Measurements from ENCODE around the gene PIM2. TPM values are rescaled to one million over a fixed set of nuclear protein-coding genes. Genes with fewer than 3 reads are reported as not detected.
A peak's percentile ranks its signal among the peaks of the same experiment; 100 is the strongest.

The PIM2 gene
- total and polyA plus RNA-seq, 9 of the 15 experiments (the other 6 are each of a cell fraction or from before 2014, with no cell fraction given): 67.6 to 191 (median 108) TPM

GRCh38 chrX:48937054-48937907 is 18.5 kb upstream of the PIM2 start (continued):
- TF ChIP-seq, protein P1, sequence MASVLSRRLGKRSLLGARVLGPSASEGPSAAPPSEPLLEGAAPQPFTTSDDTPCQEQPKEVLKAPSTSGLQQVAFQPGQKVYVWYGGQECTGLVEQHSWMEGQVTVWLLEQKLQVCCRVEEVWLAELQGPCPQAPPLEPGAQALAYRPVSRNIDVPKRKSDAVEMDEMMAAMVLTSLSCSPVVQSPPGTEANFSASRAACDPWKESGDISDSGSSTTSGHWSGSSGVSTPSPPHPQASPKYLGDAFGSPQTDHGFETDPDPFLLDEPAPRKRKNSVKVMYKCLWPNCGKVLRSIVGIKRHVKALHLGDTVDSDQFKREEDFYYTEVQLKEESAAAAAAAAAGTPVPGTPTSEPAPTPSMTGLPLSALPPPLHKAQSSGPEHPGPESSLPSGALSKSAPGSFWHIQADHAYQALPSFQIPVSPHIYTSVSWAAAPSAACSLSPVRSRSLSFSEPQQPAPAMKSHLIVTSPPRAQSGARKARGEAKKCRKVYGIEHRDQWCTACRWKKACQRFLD (CRISPR knock-in tag; IDR thresholded peaks at IDR 0.05): peak; percentile 75
- TF ChIP-seq FOS (IDR thresholded peaks at IDR 0.05; ENCODE audit: extremely low read depth, insufficient read length): no peak
- no peak for TF ChIP-seq ZNF41 (CRISPR knock-in tag; conservative IDR thresholded peaks at IDR 0.05)
- TF ChIP-seq, protein P2, sequence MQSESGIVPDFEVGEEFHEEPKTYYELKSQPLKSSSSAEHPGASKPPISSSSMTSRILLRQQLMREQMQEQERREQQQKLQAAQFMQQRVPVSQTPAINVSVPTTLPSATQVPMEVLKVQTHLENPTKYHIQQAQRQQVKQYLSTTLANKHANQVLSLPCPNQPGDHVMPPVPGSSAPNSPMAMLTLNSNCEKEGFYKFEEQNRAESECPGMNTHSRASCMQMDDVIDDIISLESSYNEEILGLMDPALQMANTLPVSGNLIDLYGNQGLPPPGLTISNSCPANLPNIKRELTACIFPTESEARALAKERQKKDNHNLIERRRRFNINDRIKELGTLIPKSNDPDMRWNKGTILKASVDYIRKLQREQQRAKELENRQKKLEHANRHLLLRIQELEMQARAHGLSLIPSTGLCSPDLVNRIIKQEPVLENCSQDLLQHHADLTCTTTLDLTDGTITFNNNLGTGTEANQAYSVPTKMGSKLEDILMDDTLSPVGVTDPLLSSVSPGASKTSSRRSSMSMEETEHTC (IDR thresholded peaks at IDR 0.05): peak; percentile 94
- peak; percentile 71; the same call in 1 of the 2 replicates for TF ChIP-seq MTA3 (IDR thresholded peaks at IDR 0.05; ENCODE audit: borderline replicate concordance)
- TF ChIP-seq, protein P3, sequence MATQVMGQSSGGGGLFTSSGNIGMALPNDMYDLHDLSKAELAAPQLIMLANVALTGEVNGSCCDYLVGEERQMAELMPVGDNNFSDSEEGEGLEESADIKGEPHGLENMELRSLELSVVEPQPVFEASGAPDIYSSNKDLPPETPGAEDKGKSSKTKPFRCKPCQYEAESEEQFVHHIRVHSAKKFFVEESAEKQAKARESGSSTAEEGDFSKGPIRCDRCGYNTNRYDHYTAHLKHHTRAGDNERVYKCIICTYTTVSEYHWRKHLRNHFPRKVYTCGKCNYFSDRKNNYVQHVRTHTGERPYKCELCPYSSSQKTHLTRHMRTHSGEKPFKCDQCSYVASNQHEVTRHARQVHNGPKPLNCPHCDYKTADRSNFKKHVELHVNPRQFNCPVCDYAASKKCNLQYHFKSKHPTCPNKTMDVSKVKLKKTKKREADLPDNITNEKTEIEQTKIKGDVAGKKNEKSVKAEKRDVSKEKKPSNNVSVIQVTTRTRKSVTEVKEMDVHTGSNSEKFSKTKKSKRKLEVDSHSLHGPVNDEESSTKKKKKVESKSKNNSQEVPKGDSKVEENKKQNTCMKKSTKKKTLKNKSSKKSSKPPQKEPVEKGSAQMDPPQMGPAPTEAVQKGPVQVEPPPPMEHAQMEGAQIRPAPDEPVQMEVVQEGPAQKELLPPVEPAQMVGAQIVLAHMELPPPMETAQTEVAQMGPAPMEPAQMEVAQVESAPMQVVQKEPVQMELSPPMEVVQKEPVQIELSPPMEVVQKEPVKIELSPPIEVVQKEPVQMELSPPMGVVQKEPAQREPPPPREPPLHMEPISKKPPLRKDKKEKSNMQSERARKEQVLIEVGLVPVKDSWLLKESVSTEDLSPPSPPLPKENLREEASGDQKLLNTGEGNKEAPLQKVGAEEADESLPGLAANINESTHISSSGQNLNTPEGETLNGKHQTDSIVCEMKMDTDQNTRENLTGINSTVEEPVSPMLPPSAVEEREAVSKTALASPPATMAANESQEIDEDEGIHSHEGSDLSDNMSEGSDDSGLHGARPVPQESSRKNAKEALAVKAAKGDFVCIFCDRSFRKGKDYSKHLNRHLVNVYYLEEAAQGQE (IDR thresholded peaks at IDR 0.05; ENCODE audit: borderline replicate concordance): peak; percentile 34; the same call in 1 of the 2 replicates
- TF ChIP-seq, protein P3 (CRISPR knock-in tag; IDR thresholded peaks at IDR 0.05; ENCODE audit: low read depth): no peak
- 0 out of 2 replicates have a peak, but pooled peaks have one; percentile 65 for TF ChIP-seq ZBTB2 (IDR thresholded peaks at IDR 0.05)
- TF ChIP-seq, protein P4, sequence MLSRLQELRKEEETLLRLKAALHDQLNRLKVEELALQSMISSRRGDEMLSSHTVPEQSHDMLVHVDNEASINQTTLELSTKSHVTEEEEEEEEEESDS (CRISPR knock-in tag; IDR thresholded peaks at IDR 0.05): no peak
- no peak for TF ChIP-seq RBM22 (IDR thresholded peaks at IDR 0.05; ENCODE audit: low read depth, low read length, poor library complexity, severe bottlenecking)
- TF ChIP-seq LCOR (CRISPR knock-in tag; IDR thresholded peaks at IDR 0.05): peak; percentile 73; the same call in 1 of the 2 replicates

Measured in K562 (cell line).